ENCODE data around the gene PDLIM7. TPM values are rescaled to one million over a fixed set of nuclear protein-coding genes. Genes with fewer than 3 reads are reported as not detected.

Gene PDLIM7
- polyA plus RNA-seq, 1 donor (not counting 4 experiments of a cell fraction or from before 2014, with no cell fraction given), result 48.5 TPM

DNA sequence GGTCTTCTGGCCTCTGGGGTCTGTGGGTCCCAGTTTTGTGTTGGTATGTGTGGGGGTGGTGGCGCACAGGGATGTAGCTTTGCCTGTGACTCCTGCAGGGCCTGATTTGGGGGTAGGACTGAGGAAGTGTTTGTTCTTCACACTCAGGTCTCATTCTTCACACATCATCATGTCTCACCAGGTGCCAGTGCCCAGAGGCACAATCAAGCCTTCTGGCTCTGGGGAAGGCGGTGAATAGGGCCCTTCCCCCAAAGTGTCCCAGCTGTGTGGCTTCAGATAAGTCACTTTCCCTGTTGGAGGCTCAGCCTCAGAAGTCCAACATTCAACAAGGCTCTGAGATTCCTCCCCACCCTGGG lies 29.1 kb downstream of the PDLIM7 start:
- Histone ChIP-seq H3K9me1 (ENCODE audit: control insufficient read depth, extremely low read depth, insufficient read depth, low read length) (peaks cover 10% of the 10 kb centered on the region), H4K20me1 (ENCODE audit: control insufficient read depth, extremely low read depth, insufficient read depth, low read length) (peaks cover 16% of the 10 kb centered on the region), H3K36me3 (ENCODE audit: control insufficient read depth in 2 of 2, extremely low read depth in 1 of 2, insufficient read depth in 2 of 2, low read length in 2 of 2) (peaks cover 12 to 19% of the 10 kb centered on the region in 2 experiments), H3K4me1 (ENCODE audit: control insufficient read depth, extremely low read depth, insufficient read depth, low read length) (peaks cover 35% of the 10 kb centered on the region), H3K4me2 (ENCODE audit: control insufficient read depth, extremely low read depth, insufficient read depth, low read depth, low read length) (peak overlapping the region; percentile 9), H3K27me3 (ENCODE audit: control insufficient read depth, extremely low read depth, insufficient read depth, low read length) (no peaks in the 10 kb centered on the region), H3K27ac (ENCODE audit: control insufficient read depth, insufficient read depth, low read length) (peak overlapping the region; percentile 18), H3K79me2 (ENCODE audit: control insufficient read depth, insufficient read depth, low read length) (peaks cover 23% of the 10 kb centered on the region), H3K9me3 (ENCODE audit: control insufficient read depth, low read depth, low read length) (no peaks in the 10 kb centered on the region), H3K4me3 (ENCODE audit: control insufficient read depth in 2 of 3, extremely low read depth in 1 of 3, insufficient read depth in 2 of 3, low read depth in 1 of 3, low read length in 3 of 3) (no peak overlapping the region), H3K9ac (ENCODE audit: control insufficient read depth, extremely low read depth, insufficient read depth, low read length) (no peak overlapping the region), H2AFZ (ENCODE audit: control insufficient read depth, low read length) (no peak overlapping the region)
- DNase-seq (ENCODE audit: low read depth, low spot score), result peak; percentile 86
- peak; percentile 77 for FAIRE-seq
- TF ChIP-seq, protein P1, sequence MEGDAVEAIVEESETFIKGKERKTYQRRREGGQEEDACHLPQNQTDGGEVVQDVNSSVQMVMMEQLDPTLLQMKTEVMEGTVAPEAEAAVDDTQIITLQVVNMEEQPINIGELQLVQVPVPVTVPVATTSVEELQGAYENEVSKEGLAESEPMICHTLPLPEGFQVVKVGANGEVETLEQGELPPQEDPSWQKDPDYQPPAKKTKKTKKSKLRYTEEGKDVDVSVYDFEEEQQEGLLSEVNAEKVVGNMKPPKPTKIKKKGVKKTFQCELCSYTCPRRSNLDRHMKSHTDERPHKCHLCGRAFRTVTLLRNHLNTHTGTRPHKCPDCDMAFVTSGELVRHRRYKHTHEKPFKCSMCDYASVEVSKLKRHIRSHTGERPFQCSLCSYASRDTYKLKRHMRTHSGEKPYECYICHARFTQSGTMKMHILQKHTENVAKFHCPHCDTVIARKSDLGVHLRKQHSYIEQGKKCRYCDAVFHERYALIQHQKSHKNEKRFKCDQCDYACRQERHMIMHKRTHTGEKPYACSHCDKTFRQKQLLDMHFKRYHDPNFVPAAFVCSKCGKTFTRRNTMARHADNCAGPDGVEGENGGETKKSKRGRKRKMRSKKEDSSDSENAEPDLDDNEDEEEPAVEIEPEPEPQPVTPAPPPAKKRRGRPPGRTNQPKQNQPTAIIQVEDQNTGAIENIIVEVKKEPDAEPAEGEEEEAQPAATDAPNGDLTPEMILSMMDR (optimal IDR thresholded peaks at IDR 0.05 in 1 of 3, IDR thresholded peaks at IDR 0.05 in 1 of 3, conservative IDR thresholded peaks at IDR 0.05 in 1 of 3; ENCODE audit: extremely low read depth in 1 of 3, insufficient read depth in 2 of 3, low read length in 3 of 3), result no peak
- TF ChIP-seq EZH2 (IDR thresholded peaks at IDR 0.05; ENCODE audit: low read length), result no peak
- dilution Hi-C loops (cut with MboI; ENCODE audit: extremely low pct_ligation_motif_present, low sequenced_read_pairs), result no loop called here

DNA sequence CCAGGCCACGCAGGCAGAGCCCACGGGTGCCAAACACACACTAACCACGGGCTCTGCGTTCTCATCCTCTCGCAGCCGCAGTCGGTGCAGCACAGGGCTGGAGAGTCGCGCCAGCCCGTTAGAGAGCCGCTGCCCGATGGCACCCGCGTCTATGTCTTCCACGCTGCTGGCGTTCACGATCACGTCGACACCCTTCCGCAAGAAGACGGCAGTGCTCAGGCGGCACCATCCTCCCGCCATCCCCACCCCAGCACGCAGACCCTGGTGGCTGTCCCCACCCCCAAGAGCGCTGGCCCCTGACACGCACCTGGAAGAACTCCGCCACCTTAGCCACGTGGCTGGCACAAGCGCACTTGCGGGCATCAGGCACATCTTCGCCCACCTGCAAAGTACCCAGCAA lies 30.0 kb downstream of the PDLIM7 start:
- H3K4me3 ChIP-seq (ENCODE audit: control insufficient read depth in 2 of 3, extremely low read depth in 1 of 3, insufficient read depth in 2 of 3, low read depth in 1 of 3, low read length in 3 of 3), result no peak overlapping the region
- H3K9me1 ChIP-seq (ENCODE audit: control insufficient read depth, extremely low read depth, insufficient read depth, low read length), result peaks cover 10% of the 10 kb centered on the region
- H3K27ac ChIP-seq (ENCODE audit: control insufficient read depth, insufficient read depth, low read length), result no peak overlapping the region
- no peaks in the 10 kb centered on the region for H3K9me3 ChIP-seq (ENCODE audit: control insufficient read depth, low read depth, low read length)
- no peaks in the 10 kb centered on the region for H3K27me3 ChIP-seq (ENCODE audit: control insufficient read depth, extremely low read depth, insufficient read depth, low read length)
- TF ChIP-seq EZH2 (IDR thresholded peaks at IDR 0.05; ENCODE audit: low read length), result no peak
- TF ChIP-seq, protein P1 (optimal IDR thresholded peaks at IDR 0.05 in 1 of 3, IDR thresholded peaks at IDR 0.05 in 1 of 3, conservative IDR thresholded peaks at IDR 0.05 in 1 of 3; ENCODE audit: extremely low read depth in 1 of 3, insufficient read depth in 2 of 3, low read length in 3 of 3), result no peak
- no peak overlapping the region for H3K9ac ChIP-seq (ENCODE audit: control insufficient read depth, extremely low read depth, insufficient read depth, low read length)
- no peak overlapping the region for H3K4me2 ChIP-seq (ENCODE audit: control insufficient read depth, extremely low read depth, insufficient read depth, low read depth, low read length)
- peaks cover 35% of the 10 kb centered on the region for H3K4me1 ChIP-seq (ENCODE audit: control insufficient read depth, extremely low read depth, insufficient read depth, low read length)
- H3K36me3 ChIP-seq (ENCODE audit: control insufficient read depth in 2 of 2, extremely low read depth in 1 of 2, insufficient read depth in 2 of 2, low read length in 2 of 2), result peaks cover 14 to 20% of the 10 kb centered on the region in 2 experiments
- H3K79me2 ChIP-seq (ENCODE audit: control insufficient read depth, insufficient read depth, low read length), result peaks cover 23% of the 10 kb centered on the region
- dilution Hi-C loops (cut with MboI; ENCODE audit: extremely low pct_ligation_motif_present, low sequenced_read_pairs), result no loop called here
- no peak for FAIRE-seq
- H2AFZ ChIP-seq (ENCODE audit: control insufficient read depth, low read length), result no peak overlapping the region
- H4K20me1 ChIP-seq (ENCODE audit: control insufficient read depth, extremely low read depth, insufficient read depth, low read length), result peaks cover 16% of the 10 kb centered on the region
- DNase-seq (ENCODE audit: low read depth, low spot score), result no peak
